ENCODE results near the gene NRG2.

NRG2 gene

DNA sequence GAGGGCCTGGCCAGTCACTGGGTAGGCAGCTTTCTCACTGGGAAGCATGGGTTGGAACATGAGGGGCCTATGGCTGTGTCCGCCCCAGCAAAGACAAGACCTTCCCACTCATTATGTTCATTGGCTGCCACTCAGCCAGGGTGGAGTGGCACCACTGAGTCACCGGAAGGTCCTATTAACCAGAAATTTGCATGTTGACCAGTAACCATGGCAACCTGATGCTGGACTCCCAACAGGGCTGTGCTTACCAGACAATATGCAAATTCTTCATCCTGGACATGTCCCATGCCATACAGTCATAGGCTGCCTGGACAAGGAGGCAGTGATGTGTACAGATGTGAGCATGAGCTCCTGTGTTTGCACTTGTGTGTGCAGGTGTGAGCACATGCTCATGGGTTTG lies 180.8 kb downstream of the NRG2 start:
- peak in 1 of 56 donors; percentile 14 for DNase-seq

DNA sequence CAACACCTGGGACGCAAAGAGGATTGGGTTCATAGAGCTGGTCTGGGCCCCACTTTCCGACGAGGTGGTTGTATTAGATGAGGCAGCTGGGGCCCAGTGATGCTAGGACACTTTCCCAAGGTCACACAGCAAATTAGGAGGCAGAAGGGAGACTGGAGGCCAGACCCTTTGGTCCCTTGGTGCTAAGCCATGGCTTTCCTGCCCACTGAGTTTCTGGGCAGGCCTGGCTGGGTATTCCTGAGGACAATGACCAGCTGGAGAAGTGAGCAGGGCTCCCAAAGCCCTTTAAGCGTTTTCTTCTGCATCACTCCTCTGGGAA lies 181.3 kb downstream of the NRG2 start:
- no peak for DNase-seq

DNA sequence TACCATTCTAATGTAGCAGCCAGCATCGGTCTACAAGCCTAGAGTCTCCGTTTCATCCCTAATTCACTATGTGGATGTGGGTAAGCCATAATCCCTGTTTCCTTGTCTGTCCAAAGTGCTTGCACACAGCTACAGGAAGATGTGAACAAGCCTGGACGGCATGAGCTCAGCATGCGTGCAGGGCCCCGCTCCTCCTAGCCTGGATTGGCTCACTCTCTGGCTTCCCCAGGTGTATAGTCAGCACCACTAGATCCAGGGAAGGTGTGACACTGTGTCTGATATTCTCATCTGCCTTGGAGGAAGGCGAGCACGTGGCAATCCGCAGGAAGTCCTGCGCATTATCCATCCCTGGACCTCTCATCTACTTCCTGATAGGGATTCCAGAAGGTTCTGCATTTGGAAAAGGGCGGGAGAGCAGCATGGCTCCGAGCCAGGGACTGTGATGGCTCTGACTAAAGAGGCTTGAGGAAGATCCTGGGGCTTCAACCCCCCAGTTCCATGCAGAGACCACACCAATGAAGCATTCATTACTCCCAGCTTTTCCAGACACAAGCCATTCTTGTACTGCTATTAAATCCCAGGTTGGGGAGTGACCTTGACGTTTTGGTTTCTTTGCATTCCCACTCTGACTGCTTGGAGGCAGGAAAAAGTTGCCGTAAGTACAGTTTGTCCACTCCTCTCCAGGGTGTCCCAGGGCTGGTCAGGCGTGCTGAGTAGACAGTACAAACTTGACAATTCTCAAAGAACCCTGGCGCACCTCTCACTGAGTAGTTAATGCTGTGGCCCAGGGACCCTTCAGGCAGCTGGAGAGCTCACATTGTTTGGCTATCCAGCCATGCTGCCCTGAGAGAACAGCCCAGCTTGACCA lies 181.8 kb downstream of the NRG2 start:
- DNase-seq: no peak

DNA sequence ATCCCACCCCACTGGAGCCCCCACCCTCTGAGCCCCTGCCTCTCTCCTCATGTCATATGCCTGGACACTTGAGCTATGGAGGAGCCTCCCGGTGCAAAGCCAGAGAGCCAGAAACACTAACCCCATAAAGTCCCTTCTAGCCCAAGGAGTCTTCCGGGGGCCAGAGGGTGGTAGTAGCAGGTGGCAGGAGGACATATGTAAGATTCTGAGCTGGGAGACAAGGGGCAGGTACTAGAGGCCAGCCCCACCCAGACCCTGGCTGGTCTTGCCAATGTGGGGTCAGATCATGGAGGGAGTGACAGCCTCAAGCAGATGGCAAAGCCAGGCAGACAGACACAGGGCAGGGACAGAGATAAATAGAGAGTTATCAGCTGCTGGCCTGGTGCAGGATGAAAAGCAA lies 184.1 kb downstream of the NRG2 start:
- no peak for DNase-seq

DNA sequence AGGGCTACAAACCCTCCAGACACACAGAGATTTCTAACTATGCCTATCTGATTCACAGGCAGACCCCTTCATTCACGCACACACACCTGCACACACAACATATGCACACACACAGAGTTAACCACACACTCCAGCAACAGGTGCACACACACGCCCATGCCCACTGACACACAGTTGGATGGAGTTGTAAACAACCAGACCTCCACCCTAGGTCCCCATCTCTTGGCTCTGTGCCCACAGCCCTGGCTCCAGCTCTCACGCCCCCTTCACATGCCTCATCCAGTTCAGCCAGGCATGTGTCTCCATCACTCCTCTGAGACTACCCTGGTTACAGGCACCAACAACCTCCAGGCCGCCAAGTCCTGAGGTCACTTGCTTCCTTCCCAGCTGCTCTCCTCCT lies 186.4 kb downstream of the NRG2 start:
- no peak for DNase-seq

DNA sequence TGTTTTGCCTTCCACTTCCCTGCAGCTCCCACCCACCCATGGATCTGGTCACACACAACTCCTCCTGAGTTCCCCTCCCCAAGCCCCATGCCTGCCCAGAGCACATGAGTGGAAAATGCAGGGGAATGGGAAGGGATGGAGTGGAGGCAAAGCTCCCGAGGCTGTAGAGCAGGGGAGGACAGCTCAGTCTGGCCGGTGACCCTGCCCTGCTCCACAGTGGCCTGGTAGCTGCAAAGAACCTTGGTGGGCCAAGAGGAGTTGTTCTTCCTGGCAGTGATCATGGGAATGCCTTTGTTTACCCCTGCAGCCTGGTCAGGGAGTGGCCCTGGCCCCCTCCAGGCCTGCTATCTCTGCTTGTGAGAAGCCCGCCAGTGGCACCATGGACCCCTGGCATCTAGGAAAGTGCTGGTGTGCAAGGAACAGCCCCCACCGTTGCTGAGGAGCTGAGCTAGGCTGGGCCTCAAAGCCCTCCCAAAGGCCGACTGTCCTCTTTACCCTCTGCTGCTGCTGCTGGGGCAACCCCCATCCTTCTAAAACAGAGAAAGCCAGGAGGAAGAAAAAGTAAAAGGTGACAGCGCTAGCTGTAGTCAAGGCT lies 187.1 kb downstream of the NRG2 start:
- no peak for DNase-seq

DNA sequence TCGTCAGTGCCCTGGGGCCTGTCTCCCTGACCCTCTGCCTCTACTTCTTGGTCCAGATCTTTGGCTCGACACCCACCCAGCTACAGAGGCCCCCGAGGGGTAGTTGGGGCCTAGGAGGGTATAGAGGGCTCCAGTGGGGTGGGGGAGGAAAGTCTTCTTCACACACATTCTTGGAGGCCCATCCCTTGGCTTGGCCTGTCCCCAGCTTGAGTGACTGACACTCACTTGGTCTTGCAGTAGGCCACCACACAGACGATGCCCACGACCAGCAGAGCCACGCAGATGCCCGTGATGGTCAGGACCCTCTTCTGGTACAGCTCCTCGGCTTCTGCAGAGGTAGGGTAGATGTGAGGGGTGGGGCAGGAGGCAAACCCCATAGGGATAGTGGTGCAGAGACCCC lies 187.6 kb downstream of the NRG2 start:
- DNase-seq: no peak

DNA sequence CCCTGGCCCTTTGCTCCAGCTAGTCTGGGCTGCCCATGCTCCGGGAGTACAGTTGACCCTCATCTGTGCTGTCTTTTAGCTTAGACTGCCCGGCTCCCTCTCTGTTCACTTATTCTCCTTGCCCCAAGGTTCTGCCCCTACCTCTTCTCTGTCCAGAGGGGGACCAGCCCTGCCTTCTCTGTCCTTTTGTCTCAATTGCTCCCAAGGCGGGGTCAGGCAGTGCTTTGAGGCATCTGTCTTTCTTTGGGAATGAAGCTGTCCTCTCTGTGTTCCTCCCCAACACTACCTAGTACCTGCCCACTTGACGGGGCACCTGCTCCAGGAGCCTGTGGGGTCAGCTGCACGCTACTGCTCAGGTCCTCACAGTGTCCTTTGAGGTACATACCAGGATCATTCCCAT lies 188.1 kb downstream of the NRG2 start:
- DNase-seq: no peak

DNA sequence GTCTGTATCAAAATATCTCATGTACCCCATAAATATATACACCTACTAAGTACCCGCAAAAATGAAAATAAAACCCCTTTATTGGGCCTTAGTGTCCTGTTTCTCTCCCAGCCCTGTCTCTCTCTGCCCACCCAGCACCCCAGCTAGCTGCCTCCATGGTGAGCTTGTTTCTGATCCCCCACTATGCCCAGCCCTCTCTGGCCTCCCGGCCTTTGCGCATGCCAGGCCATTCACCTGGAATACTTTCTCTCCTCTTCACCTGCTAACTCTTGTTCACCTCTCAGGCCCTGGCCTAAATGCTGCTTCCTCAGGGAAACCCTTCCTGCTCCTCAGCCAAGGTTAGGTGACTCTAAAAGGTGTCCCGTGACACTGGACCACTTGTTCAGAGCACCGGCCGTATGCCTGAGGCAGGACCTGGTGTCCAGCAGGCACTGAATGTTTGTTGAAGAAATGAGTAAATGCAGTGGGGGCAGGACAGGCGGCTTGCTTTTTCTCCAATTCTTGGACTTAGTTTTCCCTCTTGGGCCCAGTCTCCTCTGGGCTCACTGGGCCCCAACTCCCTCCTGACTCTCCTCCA lies 189.0 kb downstream of the NRG2 start:
- no peak for DNase-seq

DNA sequence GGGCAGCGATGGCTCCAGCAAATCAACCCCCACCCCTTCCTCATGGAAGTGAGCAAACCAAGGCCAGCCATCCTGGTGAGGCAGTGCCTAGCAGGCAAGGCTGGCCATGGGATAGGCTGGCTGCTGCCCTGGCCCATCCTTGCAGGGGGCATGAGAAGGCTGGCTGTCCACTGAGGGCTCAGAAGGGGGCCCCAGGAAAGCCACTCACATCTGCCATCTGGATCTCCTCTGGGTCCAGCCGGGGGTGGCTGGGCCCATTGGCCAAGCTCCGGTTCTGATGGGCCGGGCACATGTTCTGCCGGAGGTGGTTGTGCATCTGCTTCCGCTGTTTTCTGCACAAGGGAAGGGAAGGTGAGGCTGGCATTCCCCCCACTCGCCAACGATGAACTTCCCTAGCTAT lies 190.4 kb downstream of the NRG2 start:
- no peak for DNase-seq

DNA sequence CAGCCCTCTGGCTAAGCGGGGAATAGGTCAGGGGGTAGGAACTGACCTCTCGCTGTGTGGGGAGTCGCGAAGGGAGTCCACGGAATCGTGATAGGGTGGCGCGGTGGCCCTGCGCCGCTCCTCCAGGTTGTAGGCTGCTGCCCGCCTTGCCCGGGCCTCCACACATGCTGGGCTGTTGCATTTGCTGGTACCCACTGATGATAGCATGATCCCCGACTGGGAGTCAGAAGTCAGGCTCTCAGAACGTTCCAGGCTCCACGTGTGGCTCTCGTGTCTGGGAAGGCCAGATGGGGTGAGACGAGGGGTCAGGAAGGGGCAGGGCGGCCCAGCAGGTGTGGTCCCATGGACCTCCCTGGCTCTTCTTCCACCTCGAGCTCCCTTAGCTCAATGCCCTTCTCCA lies 191.5 kb downstream of the NRG2 start:
- DNase-seq: no peak

DNA sequence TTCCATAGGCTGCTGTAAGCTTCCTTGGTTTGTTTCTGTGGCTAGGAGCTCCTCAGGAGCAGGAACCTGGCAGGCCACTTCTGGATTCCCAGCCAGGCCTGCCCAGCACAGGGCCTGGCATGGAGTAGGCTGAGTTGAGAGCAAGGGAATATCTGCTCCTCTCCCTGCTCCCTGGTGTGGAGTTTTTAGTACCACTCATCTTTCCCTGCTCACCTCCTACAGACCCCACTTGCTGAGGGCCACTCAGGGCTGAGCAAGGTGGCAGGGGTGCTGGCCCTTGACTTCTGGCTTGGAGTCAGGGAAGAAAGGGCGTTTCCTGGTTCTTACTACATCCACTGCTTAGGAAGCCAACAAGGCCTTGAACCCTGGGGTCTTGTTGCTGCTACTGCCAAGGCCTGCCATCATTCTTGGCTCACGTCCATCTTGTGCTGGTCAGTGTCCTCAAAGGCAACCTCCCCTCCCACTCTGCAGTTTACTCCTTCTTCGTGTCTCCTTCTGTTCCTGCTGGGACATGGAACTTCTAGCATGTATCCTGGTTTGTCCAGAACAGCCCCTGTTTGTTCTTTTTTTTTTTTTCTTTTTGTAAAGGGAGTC lies 192.6 kb downstream of the NRG2 start:
- DNase-seq: peak in 1 of 56 donors; percentile 31

DNA sequence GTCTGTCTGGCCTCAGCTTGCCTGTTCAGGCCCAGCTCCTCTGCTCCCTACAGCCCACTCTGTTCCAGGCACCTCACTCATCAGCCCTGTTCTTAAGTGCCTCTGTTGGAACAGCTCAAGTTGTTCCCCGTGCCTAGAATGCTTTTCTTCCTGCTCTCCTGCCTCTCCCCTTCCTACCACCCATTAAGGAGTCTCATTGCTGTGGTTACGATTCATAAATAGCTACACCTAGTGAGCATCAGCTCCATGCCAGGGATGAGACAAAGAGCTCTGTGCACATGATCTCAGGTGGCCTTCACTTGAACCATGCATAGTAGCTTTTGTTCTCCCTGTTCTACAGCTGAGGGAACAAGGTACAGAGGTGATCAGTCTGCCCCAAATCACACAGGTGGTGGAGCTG lies 193.2 kb downstream of the NRG2 start:
- no peak for DNase-seq

DNA sequence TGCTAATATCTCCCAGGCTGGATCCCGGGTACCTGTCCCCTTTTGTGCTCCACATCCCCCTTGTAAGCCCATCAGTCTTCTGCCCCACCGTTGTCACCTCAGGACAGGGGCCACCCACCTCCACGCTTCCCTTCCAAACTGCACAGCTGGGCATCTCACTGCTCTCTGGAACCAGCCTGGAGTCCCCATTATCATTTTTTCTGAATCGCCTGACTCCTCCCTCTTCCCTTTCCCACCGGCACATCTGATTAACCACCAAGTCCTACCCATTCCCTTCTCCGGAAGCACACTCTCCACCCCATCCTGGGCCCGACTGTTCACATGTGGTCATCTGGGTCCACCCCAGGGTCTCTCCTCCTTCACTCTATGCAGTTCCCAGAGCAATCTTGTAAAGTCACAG lies 193.6 kb downstream of the NRG2 start:
- DNase-seq: no peak

DNA sequence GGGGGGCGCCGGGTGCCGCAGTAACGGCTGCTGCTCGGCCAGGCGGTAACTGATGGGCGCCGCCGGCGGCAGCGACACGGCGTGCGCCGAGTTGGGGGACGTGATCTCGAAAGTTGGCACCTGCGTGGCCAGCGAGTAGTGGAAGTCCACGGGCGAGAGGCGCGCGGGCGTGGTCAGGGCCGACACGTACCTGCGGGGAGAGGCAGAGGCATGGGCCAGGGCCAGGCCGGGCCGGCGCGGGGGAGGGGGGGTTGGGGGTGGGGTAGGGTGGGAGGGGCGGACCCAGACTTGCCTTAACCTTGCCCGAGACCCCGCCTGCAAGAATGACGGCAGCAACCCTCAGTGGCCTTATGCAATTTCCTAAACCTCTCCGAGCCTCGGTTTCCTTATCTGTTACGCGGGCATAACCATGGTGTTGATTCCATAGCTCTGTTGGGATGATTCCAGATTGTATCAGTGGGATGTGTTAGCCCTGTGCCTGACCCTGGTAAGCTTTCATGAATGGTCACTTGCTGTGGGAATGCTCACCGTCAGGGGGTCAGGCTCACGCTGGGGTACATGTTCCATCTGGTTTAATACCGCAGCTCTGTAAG lies 194.5 kb downstream of the NRG2 start:
- DNase-seq: peak in 11 of 56 donors; percentile 12 to 73 (median 44)

DNA sequence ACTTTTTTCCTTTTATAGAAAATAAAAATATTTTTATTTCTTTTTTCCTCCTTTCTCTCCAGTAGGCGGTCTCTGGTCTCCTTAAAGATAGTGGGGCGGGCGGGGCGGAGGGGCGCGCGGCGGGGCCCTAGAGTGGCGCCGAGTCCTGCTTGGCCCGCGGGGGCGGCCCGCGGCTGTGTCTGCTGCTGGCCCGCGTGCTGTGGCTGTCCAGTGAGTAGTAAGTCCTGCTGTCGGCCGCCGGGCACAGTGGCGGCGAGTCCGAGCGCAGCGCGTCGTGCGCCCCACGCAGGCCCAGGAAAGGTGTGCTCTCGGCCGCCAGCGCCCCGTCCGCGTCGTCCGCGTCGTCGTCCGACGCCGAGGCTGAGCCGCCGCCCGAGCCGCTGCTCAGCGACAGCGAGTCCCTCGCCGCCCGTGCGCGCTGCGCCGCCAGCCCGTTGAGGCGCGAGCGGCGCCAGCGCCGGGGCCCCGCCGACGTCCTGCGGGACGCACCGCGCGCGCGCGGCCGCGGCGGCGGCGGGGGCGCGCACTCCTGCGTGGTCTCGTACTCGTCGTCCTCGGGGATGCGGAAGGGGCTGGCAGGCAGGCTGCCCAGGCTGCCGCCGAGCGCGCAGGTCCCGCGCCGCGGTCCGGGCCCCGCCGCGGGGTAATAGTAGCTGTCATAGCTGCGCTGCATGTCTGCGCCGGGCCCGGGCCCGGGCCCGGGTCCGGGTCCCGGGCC lies 195.2 kb downstream of the NRG2 start:
- DNase-seq: peak in 40 of 56 donors; percentile 16 to 76 (median 54)

DNA sequence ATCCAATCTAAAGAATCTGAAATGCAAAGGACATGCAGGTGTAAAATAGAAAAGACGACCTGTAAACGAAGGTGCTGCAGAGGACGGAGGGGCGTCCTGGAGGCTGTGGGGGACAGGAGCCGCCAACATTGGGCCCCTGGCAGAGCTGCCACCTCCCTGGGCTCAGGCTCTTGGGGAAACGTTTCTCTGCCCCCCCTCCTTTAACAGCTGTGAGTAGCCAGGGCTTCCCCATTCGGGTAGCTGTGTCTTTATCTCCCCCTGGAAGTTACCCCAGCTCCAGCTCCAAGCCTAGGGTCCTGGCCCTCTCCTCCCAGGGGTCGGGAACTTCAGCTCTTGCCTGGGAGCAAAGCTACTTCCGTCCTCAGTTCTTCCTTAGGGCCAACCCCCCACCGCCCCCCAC lies 196.0 kb downstream of the NRG2 start:
- DNase-seq: no peak

DNA sequence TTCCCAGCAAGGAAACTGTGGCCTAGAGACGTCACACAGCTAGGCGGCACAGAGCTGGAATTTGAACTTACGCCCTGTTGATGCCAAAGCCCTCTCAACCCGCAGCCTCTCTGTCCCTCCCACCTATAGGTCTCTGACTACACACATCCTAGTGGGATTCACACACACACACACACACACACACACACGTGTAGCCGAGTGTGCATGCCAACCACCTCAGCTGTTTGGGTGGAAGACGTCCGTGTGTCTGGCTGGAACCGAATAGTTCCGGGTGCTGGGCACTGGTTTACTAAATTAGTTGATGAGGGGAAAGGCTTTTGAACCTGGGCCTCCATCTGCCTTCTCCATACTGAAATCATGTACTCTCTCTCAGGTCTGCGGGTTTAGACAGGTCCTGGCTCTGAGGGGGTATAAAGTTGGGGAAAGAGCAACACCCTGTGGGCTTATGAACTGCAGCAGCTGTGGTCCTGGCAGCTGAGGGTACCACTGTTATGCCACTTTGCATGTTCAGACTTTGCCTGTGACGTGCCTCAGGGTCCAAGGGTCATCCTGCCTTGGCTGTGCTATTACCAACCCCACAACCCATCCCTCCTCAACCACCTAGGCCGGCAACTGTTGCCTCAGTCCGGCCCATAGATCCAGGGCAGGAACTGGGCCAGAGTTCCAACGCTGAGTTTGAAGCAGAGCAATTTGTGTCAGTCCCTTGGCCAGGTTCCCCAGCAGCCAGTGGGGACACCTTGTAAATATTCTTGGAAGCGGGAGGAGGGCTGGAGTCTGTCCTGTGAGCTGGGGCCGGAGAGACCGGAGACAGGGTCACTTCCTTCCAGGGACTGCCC lies 197.0 kb downstream of the NRG2 start:
- peak in 33 of 56 donors; percentile 11 to 64 (median 35) for DNase-seq

DNA sequence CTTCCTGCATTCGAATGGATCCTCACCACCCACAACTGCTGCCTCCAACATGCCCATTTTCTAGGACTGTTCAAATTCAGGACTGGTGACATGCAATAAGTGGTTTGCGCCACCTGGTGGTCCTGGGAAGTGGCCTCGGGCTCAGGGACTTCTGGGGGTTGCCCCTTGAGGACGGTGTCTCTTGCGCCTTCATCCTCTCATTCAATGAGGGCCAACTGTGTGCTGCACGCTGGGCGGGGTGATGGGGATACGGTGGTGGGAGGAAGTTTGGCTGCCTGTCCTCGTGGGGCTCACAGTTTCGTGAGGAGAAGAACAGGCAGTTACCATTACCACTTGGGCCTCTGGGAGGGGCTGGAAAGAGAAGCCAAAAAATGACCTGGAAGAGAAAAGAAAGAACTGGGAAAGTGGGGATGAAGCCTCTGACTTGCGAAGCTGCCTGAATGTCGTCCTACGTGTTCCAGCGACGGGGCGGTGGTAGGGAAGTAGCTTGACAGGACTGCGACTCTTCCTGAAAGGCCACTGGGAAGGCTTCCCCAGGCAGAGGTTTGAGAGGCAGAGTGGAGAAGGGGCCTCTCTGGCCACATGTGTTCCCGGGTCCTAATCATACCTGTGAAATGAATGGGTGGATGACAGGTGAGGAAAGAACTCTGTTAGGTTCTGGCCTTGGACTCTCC lies 198.5 kb downstream of the NRG2 start:
- peak in 52 of 56 donors; percentile 9 to 90 (median 54) for DNase-seq

DNA sequence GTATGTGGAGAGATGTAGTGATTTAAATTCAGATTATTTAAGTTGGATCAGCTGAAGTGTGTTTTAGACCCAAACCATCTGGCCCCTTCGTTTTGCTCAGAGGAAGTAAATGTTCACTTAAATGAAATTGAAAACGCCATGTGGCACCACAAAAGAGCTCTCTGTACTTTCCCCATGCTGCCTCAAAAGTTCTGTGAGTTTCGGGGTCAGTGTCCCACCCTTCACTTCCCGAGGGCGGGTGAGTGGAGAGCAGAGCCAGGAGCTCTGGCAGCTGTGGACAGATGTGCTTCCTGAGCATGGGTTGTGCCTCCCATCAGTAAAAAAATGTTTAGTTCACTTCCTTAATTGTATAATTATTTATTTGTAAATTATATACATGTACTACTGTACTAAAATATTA lies 199.1 kb downstream of the NRG2 start:
- DNase-seq: no peak
